SK-N-SH (cell line): ENCODE measurements around the gene CSNK1E. TPM values are rescaled to one million over a fixed set of nuclear protein-coding genes. Genes with fewer than 3 reads are reported as not detected.

Experiments used
- CTCF ChIA-PET: fragments of 300-600, 350-600 bp; formaldehyde crosslinking; extraction: SDS; loops from one replicate; lab custom pipeline; 2021; lab: Yijun Ruan, JAX
- POLR2A ChIA-PET: fragments of 350-600 bp; sonication (Branson Sonifier 250); formaldehyde crosslinking; extraction: SDS; loops from one replicate; lab custom pipeline; 2020; ENCODE audit warnings: antibody characterized with exemption, inconsistent platforms; lab: Yijun Ruan, JAX
- DNase-seq: peaks from one replicate; pipeline ENCODE4 v3.0.0; 2012
- H2AFZ ChIP-seq: fragments of 200-600 bp; sonication (generic); 2 replicates; pipeline ENCODE4 v1.8.1; 2016; ENCODE audit warnings: antibody characterized with exemption, mild to moderate bottlenecking, low read depth
- H3F3A ChIP-seq: fragments of 200-600 bp; sonication (generic); replicated peaks from 2 replicates; pipeline ENCODE3; 2016; ENCODE audit warnings: antibody characterized with exemption, mild to moderate bottlenecking; ENCODE audit not compliant: insufficient read depth
- H3K27ac ChIP-seq, 2 experiments: fragments of 200-500 bp in 1 of 2; fragments of 200-600 bp in 1 of 2; sonication (Bioruptor generic) in 1 of 2; sonication (generic), shearing (Covaris generic) in 1 of 2; 2 replicates each; pipeline versions ENCODE4 v1.5.1 to v1.6.1; 2014 to 2016; ENCODE audit warnings: low read depth in 2 of 2, inconsistent platforms in 1 of 2, low read length in 1 of 2, mild to moderate bottlenecking in 1 of 2, mixed read lengths in 1 of 2
- H3K27me3 ChIP-seq: fragments of 200-600 bp; sonication (generic), shearing (Covaris generic); 2 replicates; pipeline ENCODE4 v1.6.1; 2016; ENCODE audit warnings: mixed run types; ENCODE audit not compliant: insufficient read depth
- H3K36me3 ChIP-seq, 2 experiments: fragments of 200-500 bp in 1 of 2; fragments of 200-600 bp in 1 of 2; sonication (Bioruptor generic) in 1 of 2; sonication (generic) in 1 of 2; replicated peaks in 1 of 2; 2 replicates each; pipeline versions ENCODE3 to v1.5.1; 2014 to 2016; ENCODE audit warnings: low read length in 1 of 2, mild to moderate bottlenecking in 1 of 2; ENCODE audit not compliant: insufficient read depth in 2 of 2, control insufficient read depth in 1 of 2
- H3K4me1 ChIP-seq, 2 experiments: fragments of 200-500 bp in 1 of 2; fragments of 200-600 bp in 1 of 2; sonication (Bioruptor generic) in 1 of 2; sonication (generic), shearing (Covaris generic) in 1 of 2; 2 replicates each; pipeline versions ENCODE4 v1.5.1 to v1.6.1; 2014 to 2016; ENCODE audit warnings: low read depth in 1 of 2, low read length in 1 of 2, mixed run types in 1 of 2; ENCODE audit not compliant: insufficient read depth in 2 of 2, control insufficient read depth in 1 of 2
- H3K4me2 ChIP-seq: fragments of 200-600 bp; sonication (generic), shearing (Covaris generic); 2 replicates; pipeline ENCODE4 v1.6.1; 2017; ENCODE audit warnings: mixed run types
- H3K4me3 ChIP-seq, 2 experiments: fragments of 200-500 bp in 1 of 2; fragments of 200-600 bp in 1 of 2; sonication (Bioruptor generic) in 1 of 2; sonication (generic), shearing (Covaris generic) in 1 of 2; 2 replicates each; pipeline versions ENCODE4 v1.5.1 to v1.8.1; 2014 to 2016; ENCODE audit warnings: low read depth in 2 of 2, inconsistent platforms in 1 of 2, low read length in 1 of 2, mild to moderate bottlenecking in 1 of 2, mixed read lengths in 1 of 2, moderate library complexity in 1 of 2
- H3K79me2 ChIP-seq: fragments of 200-600 bp; sonication (generic); 2 replicates; pipeline ENCODE4 v1.8.1; 2017; ENCODE audit warnings: mild to moderate bottlenecking; ENCODE audit not compliant: insufficient read depth
- H3K9ac ChIP-seq: fragments of 200-600 bp; sonication (generic); 2 replicates; pipeline ENCODE4 v1.6.1; 2017; ENCODE audit warnings: mixed run types
- H3K9me2 ChIP-seq: fragments of 200-600 bp; sonication (generic); 2 replicates; pipeline ENCODE4 v1.6.1; 2017; ENCODE audit warnings: mixed run types
- H3K9me3 ChIP-seq: fragments of 200-600 bp; sonication (generic); 2 replicates; pipeline ENCODE4 v1.6.1; 2017; ENCODE audit warnings: mixed run types, mild to moderate bottlenecking, moderate library complexity
- H4K20me1 ChIP-seq: fragments of 200-600 bp; sonication (generic); 2 replicates; pipeline ENCODE4 v1.6.1; 2017; ENCODE audit warnings: mild to moderate bottlenecking, mixed run types; ENCODE audit not compliant: insufficient read depth
- EP300 ChIP-seq, 2 experiments: IDR thresholded peaks; 2 replicates each; pipeline versions ENCODE4 v1.4.0 to v1.6.1; 2012; ENCODE audit warnings: borderline replicate concordance in 1 of 2, low read depth in 1 of 2, low read length in 1 of 2
- EZH2phosphoT487 ChIP-seq: fragments of 200-600 bp; sonication (generic); IDR thresholded peaks from 2 replicates; pipeline ENCODE4 v1.6.1; 2017; ENCODE audit warnings: low read depth, mixed run types, mild to moderate bottlenecking, antibody characterized with exemption, moderate library complexity, borderline replicate concordance
- FOSL2 ChIP-seq: IDR thresholded peaks from 2 replicates; pipeline ENCODE4 v1.4.0; 2012; ENCODE audit warnings: low read depth, mild to moderate bottlenecking, moderate library complexity, borderline replicate concordance
- FOXJ3 ChIP-seq: sonication (generic); formaldehyde crosslinking; IDR thresholded peaks from 2 replicates; pipeline ENCODE4 v1.5.1; 2020; ENCODE audit warnings: mild to moderate bottlenecking, missing genetic modification reagents
- GATA2 ChIP-seq: sonication (generic); formaldehyde crosslinking; IDR thresholded peaks from 2 replicates; pipeline ENCODE4 v1.5.0; 2020; ENCODE audit warnings: mild to moderate bottlenecking, missing genetic modification reagents
- MEF2A ChIP-seq: IDR thresholded peaks from 2 replicates; pipeline ENCODE4 v1.4.0; 2012; ENCODE audit warnings: low read depth, borderline replicate concordance
- MXI1 ChIP-seq: IDR thresholded peaks from 2 replicates; pipeline ENCODE4 v1.6.1; 2012; ENCODE audit warnings: mild to moderate bottlenecking, low read depth, low read length, improper control_type of control experiment
- NFIC ChIP-seq: IDR thresholded peaks from 2 replicates; pipeline ENCODE4 v1.4.0; 2012; ENCODE audit warnings: borderline replicate concordance
- POLR2AphosphoS5 ChIP-seq: IDR thresholded peaks from 2 replicates; pipeline ENCODE4 v1.6.1; 2012; ENCODE audit warnings: low read depth, low read length
- RAD21 ChIP-seq: IDR thresholded peaks from 2 replicates; pipeline ENCODE4 v1.6.1; 2012; ENCODE audit warnings: mild to moderate bottlenecking, low read length
- RCOR1 ChIP-seq: fragments of 150-350 bp; IDR thresholded peaks from 2 replicates; pipeline ENCODE4 v1.6.1; 2017; ENCODE audit warnings: antibody characterized with exemption, low read length
- RXRA ChIP-seq: IDR thresholded peaks from 2 replicates; pipeline ENCODE4 v1.4.0; 2012; ENCODE audit warnings: low read depth, mild to moderate bottlenecking, borderline replicate concordance
- SMC3 ChIP-seq: IDR thresholded peaks from 2 replicates; pipeline ENCODE4 v1.6.1; 2012; ENCODE audit warnings: low read depth, low read length, improper control_type of control experiment
- TCF12 ChIP-seq: IDR thresholded peaks from 2 replicates; pipeline ENCODE4 v1.4.0; 2012
- YY1 ChIP-seq: IDR thresholded peaks from 2 replicates; pipeline ENCODE4 v1.4.0; 2012; ENCODE audit warnings: low read depth, mild to moderate bottlenecking
- WGBS: methylation state at CpG from one replicate; pipeline ENCODE4 v1.1.6; 2017; ENCODE audit warnings: low lambda C conversion rate; 5-methylcytosine and 5-hydroxymethylcytosine counted together
- polyA plus RNA-seq, 3 experiments: library from polyadenylated mRNA; depleted of rRNA; stranded (reverse); fragments of >200 nt; gene quantifications; 2 replicates each; pipeline ENCODE4 v1.2.3, GENCODE V29; 2012
- TF ChIP-seq, protein P1 (sequence below): IDR thresholded peaks from 2 replicates; pipeline ENCODE4; 2012
- TF ChIP-seq, protein P2 (sequence below): IDR thresholded peaks from 2 replicates; pipeline ENCODE4 v1.4.0; 2012; ENCODE audit warnings: low read depth, borderline replicate concordance
- TF ChIP-seq, protein P3 (sequence below): IDR thresholded peaks from 2 replicates; pipeline ENCODE4 v1.4.0; 2012; ENCODE audit warnings: low read depth, borderline replicate concordance

The CSNK1E gene
- polyA plus RNA-seq, 1 of the 3 experiments (the other 2 are of a cell fraction): 130 TPM

DNA sequence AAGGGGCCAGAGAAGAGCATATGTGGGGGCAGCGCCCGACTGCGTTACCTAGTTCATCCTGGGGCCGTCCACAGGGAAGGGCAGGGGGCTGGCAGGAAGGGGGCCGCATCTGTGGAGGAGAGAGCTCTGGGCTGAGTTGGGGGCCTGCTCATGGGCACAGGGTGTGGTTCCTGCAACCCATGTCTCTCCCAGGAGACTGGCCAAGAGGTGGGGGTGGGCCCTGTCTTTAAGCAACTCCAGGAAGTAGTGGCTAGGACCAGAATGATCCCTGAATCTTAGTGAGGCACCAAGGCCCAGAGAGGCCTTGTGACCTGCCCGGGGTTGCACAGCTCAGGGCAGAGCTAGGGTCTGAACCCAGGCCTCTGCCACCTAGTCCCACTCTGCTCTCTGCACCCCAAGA is 21.9 kb downstream of the CSNK1E start:
- Histone ChIP-seq H3K27ac (no peak overlapping the region), H3K4me1 (no peaks in the 10 kb centered on the region; a peak in 1 of 4 replicates), H3K9ac (no peak overlapping the region), H3K79me2 (peaks cover 5% of the 10 kb centered on the region; the same call in 1 of the 2 replicates), H3K4me3 (no peak overlapping the region), H3K9me2 (no peaks in the 10 kb centered on the region), H3K36me3 (peaks cover 0 to 29% of the 10 kb centered on the region in 2 experiments), H3F3A (no peaks in the 10 kb centered on the region), H2AFZ (no peak overlapping the region), H3K4me2 (no peak overlapping the region), H3K27me3 (no peaks in the 10 kb centered on the region), H4K20me1 (peaks cover 15% of the 10 kb centered on the region; the same call in 1 of the 2 replicates), H3K9me3 (no peaks in the 10 kb centered on the region)
- POLR2A ChIA-PET: no interaction called here
- no CpG with 5 or more reads among the region's 6 CpGs for WGBS
- DNase-seq: no peak
- TF ChIP-seq, protein P1, sequence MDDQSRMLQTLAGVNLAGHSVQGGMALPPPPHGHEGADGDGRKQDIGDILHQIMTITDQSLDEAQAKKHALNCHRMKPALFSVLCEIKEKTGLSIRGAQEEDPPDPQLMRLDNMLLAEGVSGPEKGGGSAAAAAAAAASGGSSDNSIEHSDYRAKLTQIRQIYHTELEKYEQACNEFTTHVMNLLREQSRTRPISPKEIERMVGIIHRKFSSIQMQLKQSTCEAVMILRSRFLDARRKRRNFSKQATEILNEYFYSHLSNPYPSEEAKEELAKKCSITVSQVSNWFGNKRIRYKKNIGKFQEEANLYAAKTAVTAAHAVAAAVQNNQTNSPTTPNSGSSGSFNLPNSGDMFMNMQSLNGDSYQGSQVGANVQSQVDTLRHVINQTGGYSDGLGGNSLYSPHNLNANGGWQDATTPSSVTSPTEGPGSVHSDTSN: no peak
- TF ChIP-seq FOXJ3 (CRISPR knock-in tag) (no peak), MEF2A (no peak), RAD21 (no peak), RCOR1 (no peak), FOSL2 (no peak), POLR2AphosphoS5 (no peak), GATA2 (CRISPR knock-in tag) (no peak)
- TF ChIP-seq, protein P2, sequence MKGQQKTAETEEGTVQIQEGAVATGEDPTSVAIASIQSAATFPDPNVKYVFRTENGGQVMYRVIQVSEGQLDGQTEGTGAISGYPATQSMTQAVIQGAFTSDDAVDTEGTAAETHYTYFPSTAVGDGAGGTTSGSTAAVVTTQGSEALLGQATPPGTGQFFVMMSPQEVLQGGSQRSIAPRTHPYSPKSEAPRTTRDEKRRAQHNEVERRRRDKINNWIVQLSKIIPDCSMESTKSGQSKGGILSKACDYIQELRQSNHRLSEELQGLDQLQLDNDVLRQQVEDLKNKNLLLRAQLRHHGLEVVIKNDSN: no peak
- CTCF ChIA-PET: no interaction called here

DNA sequence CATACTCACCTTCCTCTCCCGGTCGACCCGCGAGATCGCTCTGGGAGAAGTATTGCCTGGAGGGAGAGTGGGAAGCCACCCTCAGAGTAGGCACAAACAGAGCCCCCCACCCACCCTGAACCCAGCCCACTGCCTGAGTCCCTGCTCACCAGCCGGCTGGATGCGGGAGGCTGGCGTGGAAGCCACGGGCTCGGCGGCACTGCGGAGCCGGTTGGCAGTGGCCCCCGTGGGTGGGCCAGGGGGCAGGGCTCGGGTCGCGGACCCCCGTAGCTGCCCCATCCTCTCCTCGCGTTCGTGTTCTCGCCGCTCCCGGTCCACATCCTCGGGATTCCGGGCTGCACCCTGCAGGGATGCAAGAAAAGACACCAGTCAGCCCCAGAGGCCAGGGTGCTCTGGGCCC is 23.0 kb downstream of the CSNK1E start:
- H3K4me1 ChIP-seq: no peaks in the 10 kb centered on the region; a peak in 1 of 4 replicates
- no peak overlapping the region for H3K4me2 ChIP-seq
- no peak overlapping the region for H2AFZ ChIP-seq
- no peaks in the 10 kb centered on the region for H3F3A ChIP-seq
- WGBS: no CpG with 5 or more reads among the region's 26 CpGs
- no peaks in the 10 kb centered on the region for H3K9me2 ChIP-seq
- CTCF ChIA-PET: no interaction called here
- DNase-seq: no peak
- no peak overlapping the region for H3K27ac ChIP-seq
- no peaks in the 10 kb centered on the region for H3K9me3 ChIP-seq
- H4K20me1 ChIP-seq: peaks cover 14% of the 10 kb centered on the region; the same call in 1 of the 2 replicates
- no peak for TF ChIP-seq EZH2phosphoT487
- no peak for TF ChIP-seq SMC3
- TF ChIP-seq, protein P3, sequence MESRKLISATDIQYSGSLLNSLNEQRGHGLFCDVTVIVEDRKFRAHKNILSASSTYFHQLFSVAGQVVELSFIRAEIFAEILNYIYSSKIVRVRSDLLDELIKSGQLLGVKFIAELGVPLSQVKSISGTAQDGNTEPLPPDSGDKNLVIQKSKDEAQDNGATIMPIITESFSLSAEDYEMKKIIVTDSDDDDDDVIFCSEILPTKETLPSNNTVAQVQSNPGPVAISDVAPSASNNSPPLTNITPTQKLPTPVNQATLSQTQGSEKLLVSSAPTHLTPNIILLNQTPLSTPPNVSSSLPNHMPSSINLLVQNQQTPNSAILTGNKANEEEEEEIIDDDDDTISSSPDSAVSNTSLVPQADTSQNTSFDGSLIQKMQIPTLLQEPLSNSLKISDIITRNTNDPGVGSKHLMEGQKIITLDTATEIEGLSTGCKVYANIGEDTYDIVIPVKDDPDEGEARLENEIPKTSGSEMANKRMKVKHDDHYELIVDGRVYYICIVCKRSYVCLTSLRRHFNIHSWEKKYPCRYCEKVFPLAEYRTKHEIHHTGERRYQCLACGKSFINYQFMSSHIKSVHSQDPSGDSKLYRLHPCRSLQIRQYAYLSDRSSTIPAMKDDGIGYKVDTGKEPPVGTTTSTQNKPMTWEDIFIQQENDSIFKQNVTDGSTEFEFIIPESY: no peak
- no peak for TF ChIP-seq FOXJ3 (CRISPR knock-in tag)
- no peak for TF ChIP-seq NFIC
- TF ChIP-seq RXRA: no peak
- TF ChIP-seq RCOR1: no peak
- no peak for TF ChIP-seq YY1
- no peak for TF ChIP-seq MXI1
- TF ChIP-seq EP300 (IDR thresholded peaks at IDR 0.05; ENCODE audit: borderline replicate concordance in 1 of 2, low read depth in 1 of 2, low read length in 1 of 2): no peak
- no peak for TF ChIP-seq TCF12
- no peaks in the 10 kb centered on the region for H3K27me3 ChIP-seq
- POLR2A ChIA-PET: no interaction called here
- no peak overlapping the region for H3K4me3 ChIP-seq
- peaks cover 0 to 19% of the 10 kb centered on the region in 2 experiments for H3K36me3 ChIP-seq
- no peaks in the 10 kb centered on the region for H3K79me2 ChIP-seq
- no peak overlapping the region for H3K9ac ChIP-seq
